BJ (cell line): ENCODE measurements around the gene RPL31. TPM values are rescaled to one million over a fixed set of nuclear protein-coding genes. Genes with fewer than 3 reads are reported as not detected.

Experiments
- CTCF ChIA-PET: fragments of 350-600 bp; formaldehyde crosslinking; extraction: SDS; loops from one replicate; lab custom pipeline; 2021; ENCODE audit warnings: antibody characterized with exemption, inconsistent platforms; lab: Yijun Ruan, JAX
- POLR2A ChIA-PET: fragments of 300-600 bp; sonication (Branson Sonifier 250); formaldehyde crosslinking; extraction: SDS; loops from one replicate; lab custom pipeline; 2021; ENCODE audit warnings: antibody characterized with exemption; lab: Charles Lee
- DNase-seq: peaks from one replicate; pipeline ENCODE4 v3.0.0-alpha.2; 2011; ENCODE audit warnings: low read depth
- H3K27me3 ChIP-seq: 2 replicates; pipeline ENCODE4 v1.6.0; 2011; ENCODE audit warnings: low read length; ENCODE audit not compliant: control insufficient read depth, insufficient read depth
- H3K36me3 ChIP-seq: 2 replicates; pipeline ENCODE4 v1.5.1; 2011; ENCODE audit warnings: low read length; ENCODE audit not compliant: control insufficient read depth, insufficient read depth
- H3K4me3 ChIP-seq: 2 replicates; pipeline ENCODE4 v1.5.1; 2011; ENCODE audit warnings: low read depth, mild to moderate bottlenecking, control low read depth, low read length
- polyA minus RNA-seq: library from RNA; depleted of rRNA, polyadenylated mRNA; stranded (reverse); fragments of >200 nt; gene quantifications from 2 replicates; pipeline ENCODE4 v1.2.3, GENCODE V29; 2011; rRNA and poly(A)+ RNA removed
- polyA plus RNA-seq: library from polyadenylated mRNA; depleted of rRNA; stranded (reverse); fragments of >200 nt; gene quantifications from 2 replicates; pipeline ENCODE4 v1.2.3, GENCODE V29; 2011; rRNA removed
- TF ChIP-seq, protein P1 (sequence below): IDR thresholded peaks from 2 replicates; pipeline ENCODE4 v1.5.1; 2011; ENCODE audit warnings: low read depth, mild to moderate bottlenecking, control low read depth, inconsistent platforms, low read length, moderate library complexity; ENCODE audit not compliant: insufficient read depth

The RPL31 gene
- 1,622 and 3,206 TPM in 2 replicates for polyA plus RNA-seq
- 106 and 133 TPM in 2 replicates for polyA minus RNA-seq

DNA sequence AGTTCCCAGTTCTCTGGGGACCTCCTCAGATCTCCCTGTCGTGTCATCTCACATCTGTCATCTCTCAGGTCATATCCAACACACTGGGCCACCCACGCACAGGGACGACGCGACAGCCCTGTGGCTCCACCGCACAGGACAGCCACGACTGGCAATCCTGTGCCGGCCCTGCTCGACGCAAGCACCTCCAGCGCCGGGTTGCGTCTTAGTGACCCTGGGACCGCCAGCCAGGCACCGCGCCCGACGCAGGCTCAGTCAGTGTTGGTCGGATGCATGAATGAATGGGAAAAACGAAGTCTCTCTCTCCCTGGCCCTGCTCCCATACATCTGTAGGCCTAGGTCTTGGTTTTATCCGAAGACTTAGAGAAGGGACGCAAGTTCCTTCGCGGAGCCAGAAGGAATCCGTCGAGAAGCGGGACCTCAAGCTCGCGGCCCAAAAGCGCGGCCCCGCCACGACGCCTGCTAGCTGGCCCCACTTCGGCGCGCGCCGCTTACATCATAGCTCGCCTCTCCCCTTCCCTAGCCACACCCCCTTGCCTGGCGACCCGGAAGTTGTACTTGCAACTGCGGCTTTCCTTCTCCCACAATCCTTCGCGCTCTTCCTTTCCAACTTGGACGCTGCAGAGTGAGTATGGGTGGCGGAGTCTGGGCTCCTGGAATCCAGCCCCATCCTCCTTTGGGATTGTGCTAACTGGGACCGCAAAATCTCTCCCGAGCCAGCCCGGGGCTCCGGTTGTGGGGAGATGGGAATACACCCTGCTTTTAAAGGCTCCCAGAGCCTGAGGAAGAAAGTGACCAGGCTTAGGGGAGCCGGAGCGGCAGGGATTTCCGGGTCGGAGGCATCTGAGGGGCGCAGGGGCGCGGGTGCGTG is at the start of gene RPL31:
RPL31 (plus strand) TSS at position 599 of the 871 bp plus-strand sequence. CDS start 413 bp downstream, outside the sequence.
- Histone ChIP-seq H3K27me3 (no peaks in the 10 kb centered on the region), H3K36me3 (peaks cover 20% of the 10 kb centered on the region), H3K4me3 (peak within 1 kb of the TSS; percentile 77)
- TF ChIP-seq, protein P1, sequence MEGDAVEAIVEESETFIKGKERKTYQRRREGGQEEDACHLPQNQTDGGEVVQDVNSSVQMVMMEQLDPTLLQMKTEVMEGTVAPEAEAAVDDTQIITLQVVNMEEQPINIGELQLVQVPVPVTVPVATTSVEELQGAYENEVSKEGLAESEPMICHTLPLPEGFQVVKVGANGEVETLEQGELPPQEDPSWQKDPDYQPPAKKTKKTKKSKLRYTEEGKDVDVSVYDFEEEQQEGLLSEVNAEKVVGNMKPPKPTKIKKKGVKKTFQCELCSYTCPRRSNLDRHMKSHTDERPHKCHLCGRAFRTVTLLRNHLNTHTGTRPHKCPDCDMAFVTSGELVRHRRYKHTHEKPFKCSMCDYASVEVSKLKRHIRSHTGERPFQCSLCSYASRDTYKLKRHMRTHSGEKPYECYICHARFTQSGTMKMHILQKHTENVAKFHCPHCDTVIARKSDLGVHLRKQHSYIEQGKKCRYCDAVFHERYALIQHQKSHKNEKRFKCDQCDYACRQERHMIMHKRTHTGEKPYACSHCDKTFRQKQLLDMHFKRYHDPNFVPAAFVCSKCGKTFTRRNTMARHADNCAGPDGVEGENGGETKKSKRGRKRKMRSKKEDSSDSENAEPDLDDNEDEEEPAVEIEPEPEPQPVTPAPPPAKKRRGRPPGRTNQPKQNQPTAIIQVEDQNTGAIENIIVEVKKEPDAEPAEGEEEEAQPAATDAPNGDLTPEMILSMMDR, result no peak
- ChIA-PET CTCF (interaction anchor here (0.9 to 3.5 kb wide), 6 partner anchors 11 to 271 kb away, joined by 3 to 22 read pairs (median 5); no protein-coding TSS in a partner anchor), POLR2A (interaction anchor here (0.7 to 1.4 kb wide), 4 partner anchors 10 to 272 kb away, joined by 3 to 4 read pairs (median 4); no protein-coding TSS in a partner anchor)
- DNase-seq, result peak; percentile 75

DNA sequence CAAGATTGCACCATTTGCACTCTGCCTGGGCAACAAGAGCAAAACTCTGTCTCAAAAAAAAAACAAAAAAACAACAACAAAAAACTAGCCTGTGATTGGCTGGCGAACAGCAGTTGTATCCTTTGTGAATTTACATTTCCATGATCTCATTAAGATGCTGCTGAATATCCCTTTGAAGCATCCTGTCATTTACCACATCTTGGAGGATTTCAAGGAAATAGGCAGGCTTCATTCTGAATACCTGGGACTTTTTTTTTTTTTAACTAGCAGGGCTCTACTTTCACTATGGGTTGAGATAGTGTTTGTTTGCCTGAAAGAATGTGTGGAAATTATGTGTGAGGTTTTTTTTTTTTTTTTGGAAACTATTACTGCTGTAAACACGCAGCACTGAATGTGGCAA is 49.6 kb upstream of the RPL31 start:
- CTCF ChIA-PET, result no interaction called here
- POLR2A ChIA-PET, result no interaction called here
- H3K4me3 ChIP-seq, result no peak overlapping the region
- H3K27me3 ChIP-seq, result no peaks in the 10 kb centered on the region
- H3K36me3 ChIP-seq, result peaks cover 3% of the 10 kb centered on the region
- DNase-seq, result no peak
- TF ChIP-seq, protein P1, result no peak

DNA sequence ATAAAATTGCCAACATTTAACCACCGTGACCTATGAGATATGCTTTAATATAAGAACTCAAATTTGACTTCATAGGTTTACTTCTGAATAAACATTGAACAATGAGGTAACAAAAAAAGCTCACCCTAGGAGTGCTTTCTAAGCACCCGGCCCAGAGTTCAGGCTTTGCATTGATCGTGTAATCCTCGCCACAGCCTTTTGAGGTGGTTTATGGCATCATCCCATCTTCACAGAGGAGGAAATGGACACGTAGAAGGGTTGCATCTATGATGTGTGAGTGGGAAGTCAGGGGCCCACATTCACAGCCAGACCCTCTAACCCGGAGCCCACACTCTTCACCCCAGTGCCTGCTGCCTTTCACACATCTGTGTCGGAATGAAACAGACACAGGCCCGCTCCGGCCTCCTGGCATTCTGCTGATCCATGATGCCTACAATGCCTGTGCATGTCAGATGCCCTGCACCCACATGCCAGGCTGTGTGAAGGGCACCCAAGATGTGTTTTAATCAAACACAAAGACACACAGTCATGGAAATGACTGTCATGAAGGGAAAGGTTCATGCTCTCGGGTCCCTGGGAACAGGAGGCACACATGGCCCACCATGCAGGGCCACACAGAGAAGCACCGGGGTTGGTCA is 48.6 kb upstream of the RPL31 start:
- POLR2A ChIA-PET, result no interaction called here
- CTCF ChIA-PET, result no interaction called here
- no peak for DNase-seq
- Histone ChIP-seq H3K27me3 (no peaks in the 10 kb centered on the region), H3K36me3 (peaks cover 3% of the 10 kb centered on the region), H3K4me3 (no peak overlapping the region)
- TF ChIP-seq, protein P1, result no peak

DNA sequence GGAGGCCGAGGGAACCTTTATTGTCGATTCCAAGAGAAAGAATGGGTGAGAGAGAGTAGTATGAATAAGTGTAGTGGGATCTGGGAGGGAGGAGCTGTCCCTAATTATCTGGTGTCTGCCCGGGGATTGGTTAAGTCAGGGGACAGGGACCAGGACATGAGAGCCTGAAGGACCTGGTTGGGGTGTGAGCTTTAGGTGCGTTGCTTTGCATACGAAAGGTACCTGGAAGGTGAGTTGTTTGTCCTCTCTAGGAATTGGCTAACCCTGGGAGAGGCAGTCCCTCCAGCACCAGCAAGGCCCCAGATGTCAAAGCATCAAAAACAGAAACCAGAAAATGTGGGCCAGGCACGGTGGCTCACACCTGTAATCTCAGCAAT is 48.1 kb upstream of the RPL31 start:
- ChIA-PET POLR2A (no interaction called here), CTCF (no interaction called here)
- TF ChIP-seq, protein P1, result no peak
- Histone ChIP-seq H3K27me3 (no peaks in the 10 kb centered on the region), H3K36me3 (peaks cover 3% of the 10 kb centered on the region), H3K4me3 (no peak overlapping the region)
- DNase-seq, result no peak

DNA sequence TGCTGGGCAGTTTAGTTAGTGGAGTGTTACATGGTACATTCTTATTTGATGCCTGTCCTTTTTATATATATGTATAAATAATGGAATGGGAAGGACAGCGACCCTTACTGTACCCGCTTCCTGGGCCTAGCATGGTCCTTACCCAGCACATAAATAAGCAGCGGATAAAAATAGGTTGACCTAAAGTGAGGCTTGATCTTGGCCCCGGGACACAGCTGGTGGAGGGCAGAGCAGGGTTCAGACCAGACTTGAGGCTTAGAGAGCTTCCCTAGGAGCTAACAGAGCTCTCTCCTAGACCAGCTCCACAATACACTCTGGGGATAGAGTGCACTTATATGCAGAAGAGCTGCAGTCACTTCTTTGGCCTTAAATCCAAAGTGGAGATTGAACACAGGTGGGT is 46.9 kb upstream of the RPL31 start:
- no peak overlapping the region for H3K4me3 ChIP-seq
- CTCF ChIA-PET, result no interaction called here
- no peak for DNase-seq

More for the DNA sequence above, 46.9 kb upstream of the RPL31 start:
- POLR2A ChIA-PET, result no interaction called here
- H3K27me3 ChIP-seq, result no peaks in the 10 kb centered on the region
- peaks cover 2% of the 10 kb centered on the region; the same call in 1 of the 2 replicates for H3K36me3 ChIP-seq
- TF ChIP-seq, protein P1, result no peak
